ENCODE measurements around the gene C3orf52.
"Not testable (repeated sequence)": the region's sequence is repeated elsewhere in the genome, so short reads cannot be mapped to it uniquely, and the experiment has no call there.

C3orf52 gene

GRCh38 chr3:112086076-112086854 lies at the start of gene C3orf52:
Gene C3orf52, plus strand, starts transcription at chr3:112086389. Its CDS starts 19 bp downstream, at chr3:112086408.
- peak; percentile 59 for DNase-seq

GRCh38 chr3:112037194-112037593 lies 49.0 kb upstream of the C3orf52 start:
- not testable (repeated sequence) for DNase-seq

GRCh38 chr3:112038863-112039262 lies 47.3 kb upstream of the C3orf52 start:
- no peak for DNase-seq

- no peak for DNase-seq
Observed at GRCh38 chr3:112041321-112041720, 44.9 kb upstream of the C3orf52 start.

GRCh38 chr3:112042842-112043280 lies 43.3 kb upstream of the C3orf52 start:
- DNase-seq = no peak

- DNase-seq = peak; percentile 72
Observed at GRCh38 chr3:112043621-112044201, 42.5 kb upstream of the C3orf52 start.

- no peak for DNase-seq
Observed at GRCh38 chr3:112046599-112046998, 39.6 kb upstream of the C3orf52 start.

- no peak for DNase-seq
Observed at GRCh38 chr3:112047264-112047663, 38.9 kb upstream of the C3orf52 start.

GRCh38 chr3:112048911-112049310 lies 37.3 kb upstream of the C3orf52 start:
- DNase-seq = no peak

- DNase-seq = no peak
Observed at GRCh38 chr3:112053229-112053628, 33.0 kb upstream of the C3orf52 start.

- peak; percentile 66 for DNase-seq
Observed at GRCh38 chr3:112056451-112056929, 29.7 kb upstream of the C3orf52 start.

GRCh38 chr3:112059497-112059896 lies 26.7 kb upstream of the C3orf52 start:
- no peak for DNase-seq

- DNase-seq = no peak
Observed at GRCh38 chr3:112061152-112061551, 25.0 kb upstream of the C3orf52 start.

- peak; percentile 41 for DNase-seq
Observed at GRCh38 chr3:112072387-112073060, 13.7 kb upstream of the C3orf52 start.

GRCh38 chr3:112074006-112074405 lies 12.2 kb upstream of the C3orf52 start:
- no peak for DNase-seq

- peak; percentile 40 for DNase-seq
Observed at GRCh38 chr3:112074616-112075497, 11.3 kb upstream of the C3orf52 start.

GRCh38 chr3:112078125-112079083 lies 7.8 kb upstream of the C3orf52 start:
- no peak for DNase-seq

- no peak for DNase-seq
Observed at GRCh38 chr3:112083239-112083638, 3.0 kb upstream of the C3orf52 start.

GRCh38 chr3:112084980-112085705 lies 1.0 kb upstream of the C3orf52 start:
- no peak for DNase-seq

GRCh38 chr3:112085735-112086075 lies 484 bp upstream of the C3orf52 start:
- no peak for DNase-seq
